ENCODE data around the gene ASB18.

GRCh38 chr2:236306825-236307540 is 42.8 kb upstream of the ASB18 start:
- TF ChIP-seq MAX (IDR thresholded peaks at IDR 0.05; ENCODE audit: insufficient read depth, insufficient read length), result no peak
- TF ChIP-seq CTCF (IDR thresholded peaks at IDR 0.05; ENCODE audit: extremely low read depth in 1 of 2, insufficient read depth in 1 of 2, low read depth in 1 of 2, low read length in 2 of 2), result no peak
- no peak for TF ChIP-seq MYC (IDR thresholded peaks at IDR 0.05; ENCODE audit: low read depth, low read length)
- TF ChIP-seq EZH2 (IDR thresholded peaks at IDR 0.05; ENCODE audit: borderline replicate concordance, low read depth, low read length, severe bottlenecking), result no peak
- TF ChIP-seq POLR2A (IDR thresholded peaks at IDR 0.05; ENCODE audit: low read depth, low read length), result no peak
- no peak for TF ChIP-seq GATA2 (IDR thresholded peaks at IDR 0.05; ENCODE audit: insufficient read depth, insufficient read length, low read depth, low read length)

Data from endothelial cell of umbilical vein (primary cell).